H7 (cell line): ENCODE results near the gene FZD7. TPM values are rescaled to one million over a fixed set of nuclear protein-coding genes. Genes with fewer than 3 reads are reported as not detected.

Experiments
- DNase-seq: peaks from one replicate; pipeline ENCODE4 v3.0.0; 2012
- H3K27me3 ChIP-seq: 2 replicates; pipeline ENCODE4 v1.6.0; 2011; ENCODE audit warnings: mild to moderate bottlenecking, low read length; ENCODE audit not compliant: control insufficient read depth, insufficient read depth
- H3K36me3 ChIP-seq: replicated peaks from 2 replicates; pipeline ENCODE4 v1.5.1; 2011; ENCODE audit warnings: low read length; ENCODE audit not compliant: control insufficient read depth, insufficient read depth
- H3K4me3 ChIP-seq: 2 replicates; pipeline ENCODE4 v1.5.1; 2011; ENCODE audit warnings: low read depth, mild to moderate bottlenecking, control low read depth, low read length, moderate library complexity; ENCODE audit not compliant: insufficient read depth
- total RNA-seq: library from RNA; depleted of rRNA; stranded (reverse); fragments of >200 nt; shearing (Covaris generic); gene quantifications from 2 replicates; pipeline ENCODE4 v1.2.3, GENCODE V29; 2014

FZD7 gene
- total RNA-seq, 1 experiment from 2014 or later: 114 TPM

DNA sequence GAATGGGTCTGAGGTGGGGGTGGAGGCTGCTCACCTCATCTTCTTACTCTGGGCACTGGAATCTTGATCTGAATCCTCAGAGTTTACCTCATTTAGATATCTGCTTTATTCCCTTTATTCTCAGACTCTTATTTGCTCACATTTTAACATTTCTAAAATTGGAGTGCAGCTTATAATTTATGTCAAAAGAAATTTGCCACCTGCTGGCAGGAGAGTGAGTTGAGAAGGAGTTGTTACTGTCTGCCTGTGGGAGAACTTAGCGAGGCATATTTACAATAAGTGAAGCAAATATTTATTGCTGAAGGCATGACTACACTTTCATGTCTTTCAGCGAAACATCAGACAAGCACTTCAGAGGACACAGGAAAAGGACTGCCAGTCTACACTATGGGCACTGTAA lies 23.0 kb downstream of the FZD7 start:
- H3K27me3 ChIP-seq: no peaks in the 10 kb centered on the region; the same call in 1 of the 2 replicates
- H3K4me3 ChIP-seq: no peak overlapping the region
- no peaks in the 10 kb centered on the region for H3K36me3 ChIP-seq
- DNase-seq: no peak

GRCh38 chr2:202060218-202060617 lies 26.6 kb downstream of the FZD7 start:
- Histone ChIP-seq H3K36me3 (no peaks in the 10 kb centered on the region), H3K4me3 (no peak overlapping the region), H3K27me3 (no peaks in the 10 kb centered on the region; the same call in 1 of the 2 replicates)
- no peak for DNase-seq

- DNase-seq: no peak
- H3K36me3 ChIP-seq: no peaks in the 10 kb centered on the region
- no peaks in the 10 kb centered on the region for H3K27me3 ChIP-seq
- H3K4me3 ChIP-seq: no peak overlapping the region
Measured at GRCh38 chr2:202061695-202062094, 28.0 kb downstream of the FZD7 start.

DNA sequence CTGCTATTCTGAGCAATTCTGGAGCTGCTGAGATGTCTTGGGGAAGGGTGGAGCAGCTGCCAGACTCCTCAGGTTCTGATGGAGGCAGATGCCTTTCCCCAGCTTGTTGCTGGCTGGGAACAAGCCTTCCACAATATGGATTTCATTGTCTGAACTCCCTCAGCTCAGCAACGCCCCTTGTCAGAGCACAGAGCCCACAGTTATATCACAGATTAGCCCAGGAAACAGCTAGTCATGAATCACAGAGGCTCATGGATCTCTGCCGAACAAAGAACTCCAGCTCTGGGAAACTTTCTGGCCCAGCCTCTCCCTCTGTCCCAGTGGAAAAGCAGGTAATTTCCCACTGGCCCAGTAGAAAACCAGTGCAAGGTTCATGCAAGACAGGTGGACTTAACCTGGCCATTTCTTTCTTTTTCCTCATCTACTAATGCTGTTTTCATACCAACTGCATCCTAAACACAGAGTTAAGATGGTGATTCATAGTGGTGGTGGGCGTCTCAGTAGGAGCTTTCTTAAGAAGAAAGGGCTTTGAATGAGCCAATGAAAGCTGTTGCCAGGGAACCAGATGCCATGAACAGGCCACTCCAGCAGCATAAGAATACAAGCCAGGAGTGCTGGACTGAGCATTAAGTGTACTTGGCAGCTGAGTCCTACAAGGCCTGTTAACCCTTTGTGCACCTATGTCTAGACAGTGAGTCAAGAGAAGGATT lies 30.7 kb downstream of the FZD7 start:
- DNase-seq: peak; percentile 31
- no peaks in the 10 kb centered on the region for H3K36me3 ChIP-seq
- no peak overlapping the region for H3K4me3 ChIP-seq
- no peaks in the 10 kb centered on the region for H3K27me3 ChIP-seq

GRCh38 chr2:202064881-202065230 lies 31.2 kb downstream of the FZD7 start:
- no peaks in the 10 kb centered on the region for H3K27me3 ChIP-seq
- no peak overlapping the region for H3K4me3 ChIP-seq

DNA sequence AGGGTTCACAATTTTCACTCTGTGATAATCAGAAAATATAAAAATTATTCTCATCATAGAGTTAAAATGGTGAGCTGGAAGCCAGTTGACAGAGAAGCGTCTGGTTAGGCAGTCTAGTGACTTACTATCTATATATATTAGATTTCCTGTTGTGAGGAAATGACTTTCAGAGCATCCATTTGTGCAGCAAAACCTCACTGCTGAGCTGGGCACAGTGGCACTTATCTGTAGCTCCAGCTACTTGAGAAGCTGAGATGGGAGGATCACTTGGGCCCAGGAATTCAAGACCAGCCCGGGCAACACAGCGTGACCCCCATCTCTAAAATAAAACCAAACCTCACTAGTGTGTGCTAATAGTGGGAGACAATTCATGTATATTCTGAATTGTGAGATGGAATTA lies 32.2 kb downstream of the FZD7 start:
- no peak for DNase-seq
- H3K27me3 ChIP-seq: no peaks in the 10 kb centered on the region

More at GRCh38 chr2:202064881-202065230, 31.2 kb downstream of the FZD7 start:
- no peak for DNase-seq
- no peaks in the 10 kb centered on the region for H3K36me3 ChIP-seq

GRCh38 chr2:202066875-202067274 lies 33.2 kb downstream of the FZD7 start:
- H3K4me3 ChIP-seq: no peak overlapping the region
- H3K36me3 ChIP-seq: no peaks in the 10 kb centered on the region
- H3K27me3 ChIP-seq: no peaks in the 10 kb centered on the region
- DNase-seq: no peak

More for the DNA sequence above, 32.2 kb downstream of the FZD7 start:
- Histone ChIP-seq H3K36me3 (no peaks in the 10 kb centered on the region), H3K4me3 (no peak overlapping the region)

- H3K27me3 ChIP-seq: no peaks in the 10 kb centered on the region
- H3K36me3 ChIP-seq: no peaks in the 10 kb centered on the region
- DNase-seq: no peak
- no peak overlapping the region for H3K4me3 ChIP-seq
Measured at GRCh38 chr2:202067589-202067988, 33.9 kb downstream of the FZD7 start.

- Histone ChIP-seq H3K27me3 (no peaks in the 10 kb centered on the region), H3K36me3 (no peaks in the 10 kb centered on the region), H3K4me3 (no peak overlapping the region)
- DNase-seq: no peak
Measured at GRCh38 chr2:202069170-202070067, 35.8 kb downstream of the FZD7 start.

DNA sequence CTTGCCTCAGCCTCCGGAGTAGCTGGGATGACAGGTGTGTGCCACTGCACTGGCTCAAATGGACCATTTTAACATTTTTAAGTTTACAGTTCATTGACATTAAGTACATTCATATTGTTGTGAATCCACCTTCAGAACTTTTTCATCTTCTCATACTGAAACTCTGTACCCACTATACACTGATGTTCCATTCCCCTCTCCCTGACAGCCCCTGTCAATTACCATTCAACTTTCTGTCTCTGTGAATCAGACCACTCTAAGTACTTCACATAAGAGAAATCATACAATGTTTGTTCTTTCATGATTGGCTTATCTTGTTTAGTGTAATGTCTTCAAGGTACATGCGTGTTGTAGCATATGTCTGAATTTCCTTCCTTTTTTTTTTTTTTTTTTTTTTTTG lies 37.5 kb downstream of the FZD7 start:
- Histone ChIP-seq H3K4me3 (no peak overlapping the region), H3K27me3 (no peaks in the 10 kb centered on the region), H3K36me3 (no peaks in the 10 kb centered on the region)
- no peak for DNase-seq

- DNase-seq: peak; percentile 30
Measured at GRCh38 chr2:202072226-202072625, 38.6 kb downstream of the FZD7 start.

GRCh38 chr2:202072737-202073401 lies 39.2 kb downstream of the FZD7 start, which contains the start of gene KIAA2012:
Gene KIAA2012 (plus strand): TSS chr2:202073255. CDS start chr2:202073628, 373 bp downstream.
- DNase-seq: no peak
- no peaks in the 10 kb centered on the region for H3K36me3 ChIP-seq
- no peak within 1 kb of the TSS for H3K4me3 ChIP-seq
- no peaks in the 10 kb centered on the region for H3K27me3 ChIP-seq

More at GRCh38 chr2:202072226-202072625, 38.6 kb downstream of the FZD7 start:
- Histone ChIP-seq H3K36me3 (no peaks in the 10 kb centered on the region), H3K4me3 (no peak overlapping the region), H3K27me3 (no peaks in the 10 kb centered on the region)

- no peak overlapping the region for H3K4me3 ChIP-seq
- DNase-seq: no peak
- no peaks in the 10 kb centered on the region for H3K27me3 ChIP-seq
- no peaks in the 10 kb centered on the region for H3K36me3 ChIP-seq
Measured at GRCh38 chr2:202074324-202074723, 40.7 kb downstream of the FZD7 start.

- DNase-seq: no peak
- H3K27me3 ChIP-seq: no peaks in the 10 kb centered on the region
- no peak overlapping the region for H3K4me3 ChIP-seq
- no peaks in the 10 kb centered on the region for H3K36me3 ChIP-seq
Measured at GRCh38 chr2:202079310-202079709, 45.7 kb downstream of the FZD7 start.
